ENCODE measurements around the gene MRPS31.
"Not testable (repeated sequence)": the region's sequence is repeated elsewhere in the genome, so short reads cannot be mapped to it uniquely, and the experiment has no call there.

MRPS31 gene

GRCh38 chr13:40789275-40790153, 18.5 kb upstream of the MRPS31 start, which contains the start of gene SLC25A15:
Gene SLC25A15, plus strand, starts transcription at chr13:40789611. Its CDS starts 3,616 bp downstream, at chr13:40793227.
- peak; percentile 60 for DNase-seq (ENCODE audit: low spot score)

- DNase-seq (ENCODE audit: low spot score) = not testable (repeated sequence)
These were observed 17.7 kb upstream of the MRPS31 start for GRCh38 chr13:40788540-40789274.

GRCh38 chr13:40787062-40787461, 16.1 kb upstream of the MRPS31 start:
- no peak for DNase-seq (ENCODE audit: low spot score)

GRCh38 chr13:40786568-40786996, 15.6 kb upstream of the MRPS31 start:
- DNase-seq (ENCODE audit: low spot score) = no peak

GRCh38 chr13:40784540-40784939, 13.6 kb upstream of the MRPS31 start:
- DNase-seq (ENCODE audit: low spot score) = no peak

- DNase-seq (ENCODE audit: low spot score) = not testable (repeated sequence)
These were observed 12.0 kb upstream of the MRPS31 start for GRCh38 chr13:40782971-40783370.

- no peak for DNase-seq (ENCODE audit: low spot score)
These were observed 10.7 kb upstream of the MRPS31 start for GRCh38 chr13:40781717-40782116.

- no peak for DNase-seq (ENCODE audit: low spot score)
These were observed 9.9 kb upstream of the MRPS31 start for GRCh38 chr13:40780822-40781401.

- no peak for DNase-seq (ENCODE audit: low spot score)
These were observed 8.9 kb upstream of the MRPS31 start for GRCh38 chr13:40779796-40780285.

- no peak for DNase-seq (ENCODE audit: low spot score)
These were observed 8.1 kb upstream of the MRPS31 start for GRCh38 chr13:40779049-40779448.

GRCh38 chr13:40777809-40778175, 6.8 kb upstream of the MRPS31 start:
- DNase-seq (ENCODE audit: low spot score) = no peak

- DNase-seq (ENCODE audit: low spot score) = peak; percentile 80
These were observed 6.3 kb upstream of the MRPS31 start for GRCh38 chr13:40777166-40777808.

GRCh38 chr13:40776681-40777165, 5.7 kb upstream of the MRPS31 start:
- DNase-seq (ENCODE audit: low spot score) = no peak

- DNase-seq (ENCODE audit: low spot score) = no peak
These were observed 5.2 kb upstream of the MRPS31 start for GRCh38 chr13:40776232-40776631.

- no peak for DNase-seq (ENCODE audit: low spot score)
These were observed 3.7 kb upstream of the MRPS31 start for GRCh38 chr13:40774672-40775071.

GRCh38 chr13:40772765-40773473, 1.9 kb upstream of the MRPS31 start:
- no peak for DNase-seq (ENCODE audit: low spot score)

GRCh38 chr13:40770609-40770933, 419 bp downstream of the MRPS31 start:
- DNase-seq (ENCODE audit: low spot score) = no peak

GRCh38 chr13:40769970-40770369, 1.0 kb downstream of the MRPS31 start:
- no peak for DNase-seq (ENCODE audit: low spot score)

GRCh38 chr13:40765602-40766001, 5.4 kb downstream of the MRPS31 start:
- DNase-seq (ENCODE audit: low spot score) = no peak

- no peak for DNase-seq (ENCODE audit: low spot score)
These were observed 6.2 kb downstream of the MRPS31 start for GRCh38 chr13:40764587-40765403.

- DNase-seq (ENCODE audit: low spot score) = no peak
These were observed 8.1 kb downstream of the MRPS31 start for GRCh38 chr13:40762849-40763248.
